Measurements from ENCODE around the gene EAF1.
"Not testable (repeated sequence)": the region's sequence is repeated elsewhere in the genome, so short reads cannot be mapped to it uniquely, and the experiment has no call there.

Gene EAF1

DNA sequence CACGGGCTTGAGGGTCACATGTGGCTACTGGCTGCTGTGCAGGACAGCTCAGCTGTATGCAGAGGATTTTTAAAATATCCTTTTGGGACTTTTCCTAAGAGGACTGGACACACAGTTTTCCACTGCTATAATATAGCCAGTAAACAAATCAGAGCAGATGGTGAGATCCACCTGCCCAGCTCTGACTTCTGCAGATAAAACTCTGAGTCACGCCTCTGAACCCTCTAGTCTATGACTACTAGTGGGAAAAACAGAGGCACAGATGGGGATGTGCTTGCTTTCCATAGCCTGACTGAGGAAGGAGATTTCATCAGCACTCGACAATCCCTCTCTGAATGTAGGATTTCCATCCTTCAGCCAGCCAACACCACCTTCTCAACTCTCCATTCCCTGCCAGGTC lies 49.0 kb downstream of the EAF1 start:
- no peak for TF ChIP-seq CTCF (IDR thresholded peaks at IDR 0.05; ENCODE audit: low read depth, low read length, missing control alignments)
- no peak for DNase-seq (ENCODE audit: low read depth)

GRCh38 chr3:15477951-15478639 lies 50.7 kb downstream of the EAF1 start:
- DNase-seq (ENCODE audit: low read depth): no peak
- in situ Hi-C loops (cut with HindIII; ENCODE audit: low sequenced_read_pairs): no loop called here
- TF ChIP-seq CTCF (IDR thresholded peaks at IDR 0.05; ENCODE audit: low read depth, low read length, missing control alignments): no peak
- no peak overlapping the region for H3K4me3 ChIP-seq (ENCODE audit: low read depth, low read length)

More for the DNA sequence above, 49.0 kb downstream of the EAF1 start:
- in situ Hi-C loops (cut with HindIII; ENCODE audit: low sequenced_read_pairs): no loop called here
- H3K4me3 ChIP-seq (ENCODE audit: low read depth, low read length): no peak overlapping the region

- in situ Hi-C loops (cut with HindIII; ENCODE audit: low sequenced_read_pairs): no loop called here
- no peak overlapping the region for H3K4me3 ChIP-seq (ENCODE audit: low read depth, low read length)
- DNase-seq (ENCODE audit: low read depth): no peak
- no peak for TF ChIP-seq CTCF (IDR thresholded peaks at IDR 0.05; ENCODE audit: low read depth, low read length, missing control alignments)
Observed at GRCh38 chr3:15478640-15478979, 51.2 kb downstream of the EAF1 start.

- TF ChIP-seq CTCF (IDR thresholded peaks at IDR 0.05; ENCODE audit: low read depth, low read length, missing control alignments): no peak
- H3K4me3 ChIP-seq (ENCODE audit: low read depth, low read length): no peak overlapping the region
- no peak for DNase-seq (ENCODE audit: low read depth)
- in situ Hi-C loops (cut with HindIII; ENCODE audit: low sequenced_read_pairs): no loop called here
Observed at GRCh38 chr3:15479400-15480224, 52.2 kb downstream of the EAF1 start.

DNA sequence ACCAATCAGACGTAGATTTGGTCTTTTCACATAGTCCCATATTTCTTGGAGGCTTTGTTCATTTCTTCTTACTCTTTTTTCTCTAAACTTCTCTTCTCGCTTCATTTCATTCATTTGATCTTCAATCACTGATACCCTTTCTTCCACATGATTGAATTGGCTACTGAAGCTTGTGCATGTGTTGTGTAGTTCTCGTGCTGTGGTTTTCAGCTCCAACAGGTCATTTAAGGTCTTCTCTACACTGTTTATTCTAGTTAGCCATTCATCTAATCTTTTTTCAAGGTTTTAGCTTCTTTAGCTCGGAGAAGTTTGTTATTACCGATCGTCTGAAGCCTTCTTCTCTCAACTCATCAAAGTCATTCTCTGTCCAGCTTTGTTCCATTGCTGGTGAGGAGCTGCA lies 57.2 kb downstream of the EAF1 start:
- in situ Hi-C loops (cut with HindIII; ENCODE audit: low sequenced_read_pairs): not testable (repeated sequence)

GRCh38 chr3:15486020-15486419 lies 58.6 kb downstream of the EAF1 start:
- in situ Hi-C loops (cut with HindIII; ENCODE audit: low sequenced_read_pairs): no loop called here

More for the DNA sequence above, 57.2 kb downstream of the EAF1 start:
- DNase-seq (ENCODE audit: low read depth); H3K4me3 ChIP-seq (ENCODE audit: low read depth, low read length): not testable (repeated sequence)

More at GRCh38 chr3:15486020-15486419, 58.6 kb downstream of the EAF1 start:
- no peak for DNase-seq (ENCODE audit: low read depth)
- no peak for TF ChIP-seq CTCF (IDR thresholded peaks at IDR 0.05; ENCODE audit: low read depth, low read length, missing control alignments)
- H3K4me3 ChIP-seq (ENCODE audit: low read depth, low read length): no peak overlapping the region
